Left lobe of liver (tissue), 2 donors: ENCODE data around the gene RNF123. TPM values are rescaled to one million over a fixed set of nuclear protein-coding genes. Genes with fewer than 3 reads are reported as not detected.
A peak's percentile ranks its signal among the peaks of the same experiment; 100 is the strongest.

ENCODE experiments used
- ATAC-seq: fragments of 200-7000 bp; cut with Tn5 transposase; one replicate; pipeline ENCODE4 v1.9.1; 2020; ENCODE audit warnings: mild to moderate bottlenecking, moderate library complexity
- DNase-seq: peaks from one replicate; pipeline ENCODE4 v3.0.0-alpha.2; 2020; ENCODE audit warnings: low spot score
- total RNA-seq: library from RNA; stranded (reverse); gene quantifications from one replicate; pipeline ENCODE4 v1.2.1, GENCODE V29; 2021
- donor health status: DM: no; HTN: no; CAD: no; lungs with moderate emphysema.
- donor health status: DM: no; HTN: yes; CAD: no.

RNF123 gene
- 59.4 TPM for total RNA-seq

- ATAC-seq (peak; percentile 67), DNase-seq (peak; percentile 91)
Measured at GRCh38 chr3:49689046-49689907, at the start of gene RNF123, which contains the start of gene MST1. RNF123 (plus strand) TSS chr3:49689557; CDS start chr3:49691166, 1,609 bp downstream. MST1 (minus strand) TSS chr3:49689474; CDS start chr3:49688691, 783 bp downstream.

GRCh38 chr3:49641292-49641691 is 48.1 kb upstream of the RNF123 start:
- DNase-seq = no peak
- ATAC-seq = no peak

- DNase-seq = no peak
- no peak for ATAC-seq
Measured at GRCh38 chr3:49641921-49642707, 47.2 kb upstream of the RNF123 start.

- no peak for ATAC-seq
- no peak for DNase-seq
Measured at GRCh38 chr3:49642708-49643145, 46.6 kb upstream of the RNF123 start.

- peak; percentile 26 for ATAC-seq
- DNase-seq = no peak
Measured at GRCh38 chr3:49644684-49645083, 44.7 kb upstream of the RNF123 start.

- peak; percentile 38 for ATAC-seq
- no peak for DNase-seq
Measured at GRCh38 chr3:49646236-49646635, 43.1 kb upstream of the RNF123 start.

GRCh38 chr3:49647741-49648140 is 41.6 kb upstream of the RNF123 start:
- DNase-seq (no peak), ATAC-seq (no peak)

- ATAC-seq = no peak
- no peak for DNase-seq
Measured at GRCh38 chr3:49648354-49649019, 40.9 kb upstream of the RNF123 start.

- ATAC-seq = no peak
- no peak for DNase-seq
Measured at GRCh38 chr3:49649576-49649975, 39.8 kb upstream of the RNF123 start.

GRCh38 chr3:49650177-49650576 is 39.2 kb upstream of the RNF123 start:
- DNase-seq = no peak
- no peak for ATAC-seq

GRCh38 chr3:49650637-49651036 is 38.7 kb upstream of the RNF123 start:
- no peak for ATAC-seq
- no peak for DNase-seq

- no peak for ATAC-seq
- DNase-seq = no peak
Measured at GRCh38 chr3:49652218-49652902, 37.0 kb upstream of the RNF123 start.

- no peak for DNase-seq
- no peak for ATAC-seq
Measured at GRCh38 chr3:49652903-49653415, 36.4 kb upstream of the RNF123 start.

- DNase-seq (no peak), ATAC-seq (no peak)
Measured at GRCh38 chr3:49653621-49654020, 35.7 kb upstream of the RNF123 start.

- DNase-seq (no peak), ATAC-seq (no peak)
Measured at GRCh38 chr3:49654176-49654825, 35.1 kb upstream of the RNF123 start.

GRCh38 chr3:49654955-49655556 is 34.3 kb upstream of the RNF123 start:
- peak; percentile 14 for ATAC-seq
- no peak for DNase-seq

GRCh38 chr3:49655731-49656285 is 33.5 kb upstream of the RNF123 start:
- ATAC-seq (no peak), DNase-seq (no peak)

GRCh38 chr3:49656541-49657112 is 32.7 kb upstream of the RNF123 start:
- no peak for DNase-seq

More at GRCh38 chr3:49656541-49657112, 32.7 kb upstream of the RNF123 start:
- no peak for ATAC-seq
